GM19025 (cell line): ENCODE results near the gene RABL6.

Experiments used
- ATAC-seq: cut with Tn5 transposase; IDR thresholded peaks from one replicate; pipeline ENCODE4 v1.9.1; 2021; ENCODE audit warnings: mild to moderate bottlenecking, low read depth, moderate library complexity; ENCODE audit not compliant: unreplicated experiment

RABL6 gene

DNA sequence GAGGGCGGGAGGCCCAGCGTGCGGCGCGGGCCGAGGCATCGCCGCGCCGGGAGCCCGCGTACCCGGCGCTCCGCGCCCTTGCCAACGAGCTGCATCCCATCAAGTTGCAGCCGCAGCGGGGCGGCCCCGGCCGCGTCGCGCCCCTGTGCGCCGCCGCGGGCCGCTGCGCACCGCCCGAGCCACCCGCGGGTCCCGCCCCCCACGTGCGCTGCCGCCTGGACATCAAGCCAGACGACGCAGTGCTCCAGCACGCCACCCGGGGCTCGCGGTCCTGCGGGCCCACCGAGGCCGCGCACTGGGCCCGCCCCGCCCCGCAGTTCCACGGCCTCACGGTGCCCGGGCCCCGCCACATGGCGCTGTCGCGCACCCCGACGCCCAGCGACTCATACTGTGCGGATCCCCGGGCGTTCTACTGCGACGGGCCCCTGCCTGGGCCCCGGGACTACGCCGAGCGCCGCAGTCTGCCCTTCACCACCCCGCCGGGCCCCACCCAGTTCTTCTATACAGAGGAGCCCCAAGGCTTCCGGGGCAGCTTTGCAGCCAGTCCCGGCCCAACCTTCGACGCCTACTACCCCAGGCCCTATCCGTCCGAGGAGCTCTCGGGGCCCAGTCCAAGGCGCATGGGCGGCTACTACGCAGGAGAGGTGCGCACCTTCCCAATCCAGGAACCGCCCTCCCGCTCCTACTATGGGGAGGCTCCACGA lies 37.2 kb downstream of the RABL6 start:
- ATAC-seq: no peak

GRCh38 chr9:136845465-136846260 lies 37.9 kb downstream of the RABL6 start:
- ATAC-seq: no peak

GRCh38 chr9:136846376-136847087 lies 38.8 kb downstream of the RABL6 start:
- no peak for ATAC-seq

GRCh38 chr9:136847088-136847825 lies 39.5 kb downstream of the RABL6 start:
- no peak for ATAC-seq

DNA sequence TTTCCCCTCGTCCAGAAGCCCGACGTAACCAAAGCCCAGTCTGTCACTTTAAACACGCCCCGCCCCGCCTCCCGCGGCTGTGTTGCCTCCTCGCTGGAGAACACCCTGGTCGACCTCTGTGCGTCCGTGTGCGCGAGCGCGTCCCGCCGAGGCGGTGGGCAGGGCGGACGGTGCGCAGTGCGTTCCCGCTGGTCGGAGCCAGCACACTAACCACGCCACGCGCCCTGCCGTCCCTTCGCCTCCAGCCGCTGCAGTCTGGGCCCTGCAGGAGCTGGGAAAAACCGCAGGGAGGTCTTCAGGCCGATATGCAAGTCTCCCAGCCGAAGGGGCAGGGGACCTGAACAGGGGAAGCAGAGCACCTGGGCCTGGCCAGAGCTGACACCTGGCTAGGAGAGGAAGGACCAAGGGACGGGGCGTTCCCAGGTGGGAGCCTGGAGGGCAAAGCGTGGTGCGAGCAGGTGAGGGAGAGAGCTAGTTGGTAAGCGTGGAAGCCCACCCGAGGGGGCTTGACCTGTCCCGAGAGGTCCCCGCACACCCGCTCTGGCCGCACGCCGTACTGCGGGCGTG lies 40.2 kb downstream of the RABL6 start:
- ATAC-seq: no peak

GRCh38 chr9:136848393-136849037 lies 40.8 kb downstream of the RABL6 start:
- peak; percentile 6 for ATAC-seq

DNA sequence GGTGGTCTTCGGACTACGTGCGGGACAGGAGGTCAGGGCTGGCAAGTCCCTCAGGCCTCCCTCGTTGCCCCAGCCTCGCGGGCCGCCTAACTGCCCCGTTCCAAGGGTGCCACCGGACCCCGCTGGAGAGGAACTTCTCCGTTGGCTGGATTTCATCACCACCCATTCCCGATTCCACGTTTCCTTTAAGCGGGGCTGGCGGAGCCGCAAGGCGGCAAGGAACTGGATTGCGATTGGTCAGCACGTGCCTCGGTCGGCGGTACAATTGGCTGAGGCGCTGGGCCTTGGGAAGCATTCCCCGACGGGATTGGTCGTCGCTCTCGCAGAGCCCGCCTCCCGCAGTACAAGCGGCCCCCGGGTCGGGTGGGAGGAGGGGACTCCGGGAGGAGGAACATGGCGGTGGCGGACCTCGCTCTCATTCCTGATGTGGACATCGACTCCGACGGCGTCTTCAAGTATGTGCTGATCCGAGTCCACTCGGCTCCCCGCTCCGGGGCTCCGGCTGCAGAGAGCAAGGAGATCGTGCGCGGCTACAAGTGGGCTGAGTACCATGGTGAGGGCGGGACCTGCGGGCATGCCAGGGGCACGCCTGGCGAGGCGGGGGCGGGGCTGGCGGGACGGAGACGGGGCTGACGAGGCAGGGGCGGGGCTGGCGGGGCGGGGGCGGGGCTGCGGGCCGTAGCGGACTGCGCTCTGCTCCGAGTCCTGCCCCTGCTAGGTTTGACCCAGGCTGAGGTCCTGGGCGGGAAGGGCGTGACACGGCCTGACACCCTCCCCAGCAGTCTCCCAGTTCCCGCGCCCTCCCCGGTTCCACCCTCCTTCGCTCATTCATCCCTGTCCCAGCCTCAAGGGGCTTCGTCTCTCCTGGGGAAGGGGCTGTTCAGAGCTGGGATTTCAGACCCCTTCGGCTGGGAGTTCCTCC lies 41.6 kb downstream of the RABL6 start, which contains the start of gene PHPT1:
PHPT1 (plus strand) TSS at position 372 of the 922 bp plus-strand sequence; CDS start at position 394, 22 bp downstream.
- ATAC-seq: peak; percentile 82

GRCh38 chr9:136849960-136850865 lies 42.5 kb downstream of the RABL6 start:
- no peak for ATAC-seq

DNA sequence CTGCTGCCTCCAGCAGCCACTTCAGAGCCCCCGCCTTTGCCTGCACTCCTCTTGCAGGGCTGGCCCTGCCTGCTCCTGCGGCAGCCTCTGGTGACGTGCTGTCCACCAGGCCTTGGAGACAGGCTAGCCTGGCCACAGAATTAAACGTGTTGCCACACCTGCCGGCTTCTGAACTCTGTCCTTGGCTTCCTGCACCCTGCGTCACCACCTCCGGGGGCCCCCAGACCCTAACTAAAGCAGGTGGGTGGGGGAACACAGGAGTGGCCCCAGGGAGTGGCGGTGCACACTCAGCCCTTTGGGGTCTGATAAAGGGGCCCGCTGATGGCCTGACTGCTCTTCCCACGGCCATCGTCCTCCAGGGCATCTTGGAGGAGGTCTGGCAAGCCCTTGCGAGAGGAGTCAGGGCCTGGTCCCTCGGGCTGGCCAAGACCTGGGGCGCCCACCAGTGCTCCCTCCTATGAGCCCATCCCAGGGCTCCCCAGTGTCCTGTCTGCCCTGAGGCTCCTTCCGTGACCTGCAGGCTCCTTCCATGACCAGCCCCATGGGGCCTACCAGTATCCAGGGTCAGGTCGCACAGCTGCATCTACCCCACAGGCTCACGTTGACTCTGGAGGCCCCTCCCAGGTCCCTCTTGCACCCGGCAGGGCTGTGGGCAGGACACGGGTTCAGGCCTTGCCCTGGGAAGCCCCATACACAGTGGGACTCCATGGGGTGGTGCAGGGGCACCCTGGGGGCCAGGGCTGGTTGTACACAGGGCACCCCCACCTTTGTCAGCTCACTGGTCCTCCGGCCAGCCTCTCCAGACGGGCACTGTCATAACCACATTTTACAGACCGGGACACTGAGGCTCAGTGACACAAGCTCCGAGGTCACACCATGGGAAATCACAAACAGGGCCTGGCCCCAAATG lies 43.4 kb downstream of the RABL6 start:
- no peak for ATAC-seq

DNA sequence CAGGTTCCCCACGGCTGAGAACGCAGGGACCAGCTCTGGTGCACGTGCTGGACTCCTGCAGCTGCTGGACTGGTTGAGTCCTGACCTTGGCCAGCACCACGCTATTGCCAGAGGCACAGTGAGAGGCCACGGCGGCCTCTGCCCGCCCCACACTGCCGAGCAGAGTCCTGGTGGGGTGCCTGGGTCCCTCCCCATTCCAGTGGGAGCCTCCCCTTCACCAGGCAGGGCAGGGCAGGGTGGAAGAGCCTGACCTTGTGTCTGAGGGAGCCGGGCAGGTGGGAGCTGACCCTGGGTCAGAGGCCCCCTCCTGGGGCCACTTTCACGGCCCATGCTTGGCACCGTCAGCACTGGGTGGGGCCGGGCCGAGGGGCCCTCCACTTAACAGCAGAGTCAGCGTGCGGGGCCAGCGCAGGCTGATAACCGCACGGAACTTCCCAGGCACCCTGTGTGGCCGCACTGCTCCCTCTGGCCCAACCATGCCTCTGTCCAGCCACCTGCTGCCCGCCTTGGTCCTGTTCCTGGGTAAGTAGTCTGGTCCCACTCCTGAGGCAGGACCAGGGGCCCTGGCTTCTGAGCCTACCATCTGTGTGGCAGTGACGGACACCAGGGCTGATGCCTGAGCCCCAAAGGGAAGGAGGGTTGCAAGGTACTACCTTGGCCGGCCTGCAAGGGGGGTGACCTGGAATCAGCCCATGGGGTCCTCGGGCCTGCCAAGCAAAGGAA lies 44.4 kb downstream of the RABL6 start, which contains the start of gene MAMDC4:
MAMDC4 (plus strand) TSS at position 406 of the 723 bp plus-strand sequence; CDS start at position 477, 71 bp downstream.
- ATAC-seq: no peak

DNA sequence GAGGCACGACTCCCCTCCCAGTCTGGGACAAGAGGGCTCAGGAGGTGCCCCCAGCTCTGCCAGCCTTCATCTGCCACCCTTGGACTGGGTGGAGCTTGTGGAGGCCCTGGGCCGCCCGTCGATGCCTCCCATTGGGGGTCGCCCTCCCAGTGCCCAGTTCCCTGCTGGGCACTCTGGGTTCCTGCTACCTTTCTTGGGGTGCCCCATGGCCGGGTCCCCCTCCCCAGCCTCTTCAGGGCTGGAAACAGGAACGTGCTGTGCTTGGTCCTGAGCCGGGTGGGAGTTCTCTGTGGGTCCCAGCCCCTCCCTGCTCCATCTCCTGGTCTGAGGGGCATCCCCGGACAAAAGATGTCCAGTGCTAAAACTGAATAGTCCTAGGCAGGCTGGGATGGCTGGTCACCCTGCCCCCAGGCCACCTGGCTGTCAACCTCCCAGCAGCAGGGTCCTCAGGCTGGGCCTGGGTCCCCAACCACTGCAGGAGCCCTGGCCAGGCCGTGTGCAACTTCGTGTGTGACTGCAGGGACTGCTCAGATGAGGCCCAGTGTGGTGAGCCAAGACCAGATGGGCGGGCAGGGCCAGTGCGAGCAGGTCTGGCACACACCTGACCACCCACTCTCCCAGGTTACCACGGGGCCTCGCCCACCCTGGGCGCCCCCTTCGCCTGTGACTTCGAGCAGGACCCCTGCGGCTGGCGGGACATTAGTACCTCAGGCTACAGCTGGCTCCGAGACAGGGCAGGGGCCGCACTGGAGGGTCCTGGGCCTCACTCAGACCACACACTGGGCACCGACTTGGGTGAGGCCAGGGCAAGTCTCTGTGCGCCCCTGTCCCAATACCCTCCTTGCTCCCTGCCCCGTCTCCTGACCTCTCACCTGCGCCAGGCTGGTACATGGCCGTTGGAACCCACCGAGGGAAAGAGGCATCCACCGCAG lies 45.2 kb downstream of the RABL6 start:
- no peak for ATAC-seq

DNA sequence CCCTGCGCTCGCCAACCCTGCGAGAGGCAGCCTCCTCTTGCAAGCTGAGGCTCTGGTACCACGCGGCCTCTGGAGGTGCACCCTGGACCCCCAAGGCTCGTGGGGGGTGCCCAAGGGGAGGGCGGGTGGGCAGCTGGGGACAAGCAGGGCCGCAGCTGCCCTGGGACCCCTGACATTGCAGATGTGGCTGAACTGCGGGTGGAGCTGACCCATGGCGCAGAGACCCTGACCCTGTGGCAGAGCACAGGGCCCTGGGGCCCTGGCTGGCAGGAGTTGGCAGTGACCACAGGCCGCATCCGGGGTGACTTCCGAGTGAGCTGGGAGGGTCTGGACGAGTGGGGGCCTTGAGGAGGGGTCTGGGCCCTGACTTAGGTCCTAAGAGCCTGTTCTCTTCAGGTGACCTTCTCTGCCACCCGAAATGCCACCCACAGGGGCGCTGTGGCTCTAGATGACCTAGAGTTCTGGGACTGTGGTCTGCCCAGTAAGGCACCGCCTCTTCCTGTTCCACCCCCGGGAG lies 45.9 kb downstream of the RABL6 start:
- ATAC-seq: no peak

- ATAC-seq: no peak
These were observed 46.5 kb downstream of the RABL6 start for GRCh38 chr9:136854113-136854841.
